Measurements from ENCODE around the gene RETREG2. TPM values are rescaled to one million over a fixed set of nuclear protein-coding genes. Genes with fewer than 3 reads are reported as not detected.

The RETREG2 gene, protein sequence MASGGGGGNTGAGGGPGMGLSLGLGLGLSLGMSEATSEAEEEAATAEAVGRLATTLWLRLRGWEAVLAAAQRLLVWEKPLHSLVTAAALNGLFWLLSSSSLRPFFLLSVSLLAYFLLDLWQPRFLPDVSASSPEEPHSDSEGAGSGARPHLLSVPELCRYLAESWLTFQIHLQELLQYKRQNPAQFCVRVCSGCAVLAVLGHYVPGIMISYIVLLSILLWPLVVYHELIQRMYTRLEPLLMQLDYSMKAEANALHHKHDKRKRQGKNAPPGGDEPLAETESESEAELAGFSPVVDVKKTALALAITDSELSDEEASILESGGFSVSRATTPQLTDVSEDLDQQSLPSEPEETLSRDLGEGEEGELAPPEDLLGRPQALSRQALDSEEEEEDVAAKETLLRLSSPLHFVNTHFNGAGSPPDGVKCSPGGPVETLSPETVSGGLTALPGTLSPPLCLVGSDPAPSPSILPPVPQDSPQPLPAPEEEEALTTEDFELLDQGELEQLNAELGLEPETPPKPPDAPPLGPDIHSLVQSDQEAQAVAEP
- polyA plus RNA-seq (2013, experiment 1 of 2) = 46.4 TPM
- 44.6 TPM for polyA plus RNA-seq (2013, experiment 2 of 2)

DNA sequence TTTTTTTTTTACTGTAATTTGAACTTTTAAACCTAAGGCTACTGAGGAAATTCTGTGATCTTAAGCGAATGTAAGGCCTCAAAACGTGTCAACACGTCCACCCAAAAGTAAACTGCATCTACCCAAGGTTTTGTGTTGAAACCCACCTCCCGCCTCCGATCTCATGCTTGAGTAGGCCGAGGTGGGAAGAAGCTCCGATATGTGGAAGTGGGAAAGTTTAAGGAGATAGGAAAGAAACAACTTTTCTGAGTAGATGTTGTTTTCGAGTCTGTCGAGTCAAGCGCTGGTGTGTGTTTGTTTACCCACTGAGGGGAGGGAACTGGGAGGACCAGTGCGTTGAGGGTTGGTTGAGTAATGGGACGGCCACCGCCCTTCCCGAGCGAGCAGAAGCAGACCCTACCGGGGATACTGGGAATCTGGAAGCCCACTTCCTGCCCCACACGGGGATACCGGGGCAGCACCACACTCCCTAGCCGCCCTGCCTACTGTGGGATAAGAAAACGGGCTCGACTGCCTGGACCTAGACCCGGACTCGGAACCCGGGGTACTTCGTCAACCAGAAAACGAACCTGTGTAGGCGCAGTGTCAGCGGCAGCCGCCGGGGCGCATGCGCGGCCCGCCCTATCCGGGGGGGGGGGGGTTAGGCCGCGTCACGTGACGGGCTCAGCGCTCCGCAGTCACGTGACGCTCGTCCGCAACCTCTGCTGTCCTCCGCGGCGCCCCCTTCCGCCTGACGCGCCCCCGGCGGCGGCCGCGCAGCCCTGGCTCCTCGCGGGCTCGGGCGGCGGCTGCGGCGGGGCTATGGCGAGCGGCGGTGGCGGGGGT, at the start of gene RETREG2:
Gene RETREG2, plus strand, starts transcription at position 724 of the 825 bp plus-strand sequence. Its CDS starts 78 bp downstream, at position 802.
- Histone ChIP-seq H3K9me3 (ENCODE audit: control insufficient read depth, low read length) (no peaks in the 10 kb centered on the region), H3K27me3 (ENCODE audit: control insufficient read depth in 1 of 2, insufficient read depth in 1 of 2, low read length in 2 of 2) (no peaks in the 10 kb centered on the region), H2BK12ac (ENCODE audit: low read length in 2 of 2) (peak within 1 kb of the TSS in 1 of 2 experiments; percentile 97), H3K27ac (ENCODE audit: low read length, poor library complexity, severe bottlenecking) (peak within 1 kb of the TSS; percentile 98), H3K18ac (ENCODE audit: low read depth in 1 of 2, low read length in 2 of 2) (peak within 1 kb of the TSS; percentile 95 to 100), H3K4me3 (ENCODE audit: insufficient read depth in 1 of 2, low read depth in 1 of 2, low read length in 2 of 2) (peak within 1 kb of the TSS; percentile 99), H2BK5ac (ENCODE audit: low read depth, low read length, poor library complexity, severe bottlenecking) (peak within 1 kb of the TSS; percentile 85), H2AFZ (ENCODE audit: low read depth, low read length) (peak within 1 kb of the TSS; percentile 85), H3K4me2 (ENCODE audit: low read length, poor library complexity, severe bottlenecking) (peak within 1 kb of the TSS; percentile 94), H4K8ac (ENCODE audit: low read length) (peak within 1 kb of the TSS; percentile 97), H3K14ac (ENCODE audit: low read length in 2 of 2) (peak within 1 kb of the TSS in 1 of 2 experiments; percentile 100), H3K9ac (ENCODE audit: low read length) (peak within 1 kb of the TSS; percentile 99), H3K79me1 (replicated peaks; ENCODE audit: low read length, poor library complexity, severe bottlenecking) (peaks cover 34% of the 10 kb centered on the region), H2AK5ac (ENCODE audit: low read length, severe bottlenecking) (no peak within 1 kb of the TSS), H3K23ac (ENCODE audit: low read length in 2 of 2) (peak within 1 kb of the TSS in 1 of 2 experiments; percentile 98), H3K4ac (ENCODE audit: low read depth in 1 of 2, low read length in 2 of 2) (peak within 1 kb of the TSS; percentile 91 to 96), H2BK120ac (ENCODE audit: low read depth, low read length) (peak within 1 kb of the TSS; percentile 91), H3K36me3 (ENCODE audit: control insufficient read depth in 1 of 2, insufficient read depth in 2 of 2, low read depth in 1 of 2, low read length in 2 of 2) (peaks cover 46 to 60% of the 10 kb centered on the region in 2 experiments), H4K91ac (ENCODE audit: low read length) (peak within 1 kb of the TSS; percentile 96), H2BK15ac (ENCODE audit: low read depth, poor library complexity, severe bottlenecking) (peak within 1 kb of the TSS; percentile 76), H3K4me1 (ENCODE audit: control insufficient read depth, insufficient read depth, low read depth, low read length) (peaks cover 20% of the 10 kb centered on the region)
- peak; percentile 96 for DNase-seq
- under 1% methylated on average over 49 of the region's 67 CpGs for WGBS

DNA sequence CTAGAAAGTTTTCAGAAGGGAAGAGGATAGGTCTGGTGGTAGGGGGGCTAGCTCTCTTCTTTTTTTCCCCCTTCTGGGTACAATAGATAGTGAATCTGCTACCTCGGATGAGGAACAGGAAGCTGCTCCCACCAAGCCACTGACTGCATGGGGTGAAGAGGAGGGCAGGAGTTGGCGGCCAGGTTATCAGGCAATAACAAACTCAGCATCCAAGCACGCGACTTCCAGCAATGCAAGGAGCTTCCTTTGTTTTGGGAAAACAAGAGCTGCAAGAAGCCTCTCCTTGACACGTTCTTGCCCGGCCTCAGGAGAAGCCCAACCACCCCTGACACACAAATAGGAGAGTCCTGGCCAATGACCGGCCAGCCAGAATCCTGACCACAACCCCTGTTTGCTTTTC, 49.7 kb upstream of the RETREG2 start:
- H3K36me3 ChIP-seq (ENCODE audit: control insufficient read depth in 1 of 2, insufficient read depth in 2 of 2, low read depth in 1 of 2, low read length in 2 of 2) = no peaks in the 10 kb centered on the region
- H3K18ac ChIP-seq (ENCODE audit: low read depth in 1 of 2, low read length in 2 of 2) = no peak overlapping the region
- no peak overlapping the region for H2BK12ac ChIP-seq (ENCODE audit: low read length in 2 of 2)
- no peak overlapping the region for H4K8ac ChIP-seq (ENCODE audit: low read length)
- H2BK5ac ChIP-seq (ENCODE audit: low read depth, low read length, poor library complexity, severe bottlenecking) = no peak overlapping the region
- H2AFZ ChIP-seq (ENCODE audit: low read depth, low read length) = no peak overlapping the region
- no peak overlapping the region for H3K4me2 ChIP-seq (ENCODE audit: low read length, poor library complexity, severe bottlenecking)
- H3K27me3 ChIP-seq (ENCODE audit: control insufficient read depth in 1 of 2, insufficient read depth in 1 of 2, low read length in 2 of 2) = no peaks in the 10 kb centered on the region
- no peak overlapping the region for H3K23ac ChIP-seq (ENCODE audit: low read length in 2 of 2)
- no peak overlapping the region for H3K4ac ChIP-seq (ENCODE audit: low read depth in 1 of 2, low read length in 2 of 2)
- no peak overlapping the region for H2AK5ac ChIP-seq (ENCODE audit: low read length, severe bottlenecking)
- no peak overlapping the region for H3K4me3 ChIP-seq (ENCODE audit: insufficient read depth in 1 of 2, low read depth in 1 of 2, low read length in 2 of 2)
- H2BK120ac ChIP-seq (ENCODE audit: low read depth, low read length) = no peak overlapping the region
- no peak overlapping the region for H4K91ac ChIP-seq (ENCODE audit: low read length)
- H3K79me1 ChIP-seq (replicated peaks; ENCODE audit: low read length, poor library complexity, severe bottlenecking) = peaks cover 3% of the 10 kb centered on the region
- WGBS = 72% methylated on average over 7 of the region's 7 CpGs
- H3K27ac ChIP-seq (ENCODE audit: low read length, poor library complexity, severe bottlenecking) = no peak overlapping the region
- H3K9me3 ChIP-seq (ENCODE audit: control insufficient read depth, low read length) = no peaks in the 10 kb centered on the region
- no peak overlapping the region for H2BK15ac ChIP-seq (ENCODE audit: low read depth, poor library complexity, severe bottlenecking)
- no peak for DNase-seq
- H3K14ac ChIP-seq (ENCODE audit: low read length in 2 of 2) = no peak overlapping the region
- H3K9ac ChIP-seq (ENCODE audit: low read length) = no peak overlapping the region
- peaks cover 11% of the 10 kb centered on the region for H3K4me1 ChIP-seq (ENCODE audit: control insufficient read depth, insufficient read depth, low read depth, low read length)

DNA sequence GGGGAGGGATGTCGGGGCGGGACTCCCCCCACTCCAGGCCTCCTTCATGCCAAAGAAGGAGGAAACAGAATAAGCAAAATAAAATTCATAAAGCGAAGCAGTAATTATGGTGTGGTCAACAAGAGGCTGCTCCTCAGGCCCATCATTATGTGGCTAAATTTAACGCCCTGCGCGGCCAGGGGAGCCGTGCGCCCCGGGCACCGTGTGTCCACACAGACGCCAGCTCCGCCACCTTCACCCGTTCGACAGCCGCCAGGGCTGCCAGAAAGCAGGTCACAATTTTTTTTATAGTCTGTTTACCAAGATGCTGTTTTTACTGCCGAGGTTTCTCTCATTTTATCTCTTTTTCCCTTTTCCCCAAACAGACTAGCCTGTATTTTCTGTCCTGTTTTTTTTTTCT, 48.5 kb upstream of the RETREG2 start:
- Histone ChIP-seq H3K18ac (ENCODE audit: low read depth in 1 of 2, low read length in 2 of 2) (no peak overlapping the region), H3K14ac (ENCODE audit: low read length in 2 of 2) (no peak overlapping the region), H3K9me3 (ENCODE audit: control insufficient read depth, low read length) (no peaks in the 10 kb centered on the region), H2BK12ac (ENCODE audit: low read length in 2 of 2) (no peak overlapping the region), H3K4ac (ENCODE audit: low read depth in 1 of 2, low read length in 2 of 2) (no peak overlapping the region), H2BK15ac (ENCODE audit: low read depth, poor library complexity, severe bottlenecking) (no peak overlapping the region), H4K8ac (ENCODE audit: low read length) (no peak overlapping the region), H3K4me2 (ENCODE audit: low read length, poor library complexity, severe bottlenecking) (no peak overlapping the region), H3K23ac (ENCODE audit: low read length in 2 of 2) (no peak overlapping the region), H2BK120ac (ENCODE audit: low read depth, low read length) (no peak overlapping the region), H3K4me3 (ENCODE audit: insufficient read depth in 1 of 2, low read depth in 1 of 2, low read length in 2 of 2) (no peak overlapping the region), H2BK5ac (ENCODE audit: low read depth, low read length, poor library complexity, severe bottlenecking) (no peak overlapping the region), H3K27me3 (ENCODE audit: control insufficient read depth in 1 of 2, insufficient read depth in 1 of 2, low read length in 2 of 2) (no peaks in the 10 kb centered on the region), H3K79me1 (replicated peaks; ENCODE audit: low read length, poor library complexity, severe bottlenecking) (peaks cover 1% of the 10 kb centered on the region), H3K27ac (ENCODE audit: low read length, poor library complexity, severe bottlenecking) (no peak overlapping the region), H3K36me3 (ENCODE audit: control insufficient read depth in 1 of 2, insufficient read depth in 2 of 2, low read depth in 1 of 2, low read length in 2 of 2) (no peaks in the 10 kb centered on the region), H2AK5ac (ENCODE audit: low read length, severe bottlenecking) (no peak overlapping the region), H2AFZ (ENCODE audit: low read depth, low read length) (no peak overlapping the region), H3K9ac (ENCODE audit: low read length) (no peak overlapping the region), H4K91ac (ENCODE audit: low read length) (peak overlapping the region; percentile 80), H3K4me1 (ENCODE audit: control insufficient read depth, insufficient read depth, low read depth, low read length) (peaks cover 8% of the 10 kb centered on the region)
- 98% methylated on average over 14 of the region's 16 CpGs for WGBS
- DNase-seq = no peak

DNA sequence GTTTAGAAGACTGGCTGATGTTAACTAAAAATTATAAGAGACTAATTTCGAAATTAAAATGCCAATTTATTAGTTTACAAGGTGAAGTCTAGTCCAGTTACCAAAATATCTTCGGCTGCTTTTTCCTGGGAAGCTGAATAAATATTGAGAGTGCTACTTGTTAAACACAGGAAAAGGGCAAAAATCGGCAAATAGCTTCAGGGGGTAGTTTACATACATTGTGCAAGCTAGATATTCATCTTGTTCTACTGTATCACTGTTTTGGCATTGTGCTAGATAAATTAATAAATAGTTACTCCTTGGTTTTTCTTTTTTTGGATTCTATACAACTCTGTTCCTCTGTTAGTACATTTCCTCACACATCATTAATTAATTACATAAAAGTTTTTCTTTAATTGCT, 46.7 kb upstream of the RETREG2 start:
- no peak overlapping the region for H3K14ac ChIP-seq (ENCODE audit: low read length in 2 of 2)
- H3K9ac ChIP-seq (ENCODE audit: low read length) = no peak overlapping the region
- no peak overlapping the region for H3K4me2 ChIP-seq (ENCODE audit: low read length, poor library complexity, severe bottlenecking)
- no peak overlapping the region for H4K91ac ChIP-seq (ENCODE audit: low read length)
- H4K8ac ChIP-seq (ENCODE audit: low read length) = no peak overlapping the region
- no peak overlapping the region for H2AK5ac ChIP-seq (ENCODE audit: low read length, severe bottlenecking)
- H3K4me3 ChIP-seq (ENCODE audit: insufficient read depth in 1 of 2, low read depth in 1 of 2, low read length in 2 of 2) = no peak overlapping the region
- no peak overlapping the region for H2BK120ac ChIP-seq (ENCODE audit: low read depth, low read length)
- no peaks in the 10 kb centered on the region for H3K36me3 ChIP-seq (ENCODE audit: control insufficient read depth in 1 of 2, insufficient read depth in 2 of 2, low read depth in 1 of 2, low read length in 2 of 2)
- H2AFZ ChIP-seq (ENCODE audit: low read depth, low read length) = no peak overlapping the region
- H2BK12ac ChIP-seq (ENCODE audit: low read length in 2 of 2) = no peak overlapping the region
- no peaks in the 10 kb centered on the region for H3K27me3 ChIP-seq (ENCODE audit: control insufficient read depth in 1 of 2, insufficient read depth in 1 of 2, low read length in 2 of 2)
- no peaks in the 10 kb centered on the region for H3K9me3 ChIP-seq (ENCODE audit: control insufficient read depth, low read length)
- no peak overlapping the region for H3K23ac ChIP-seq (ENCODE audit: low read length in 2 of 2)
- WGBS = 97% methylated on average over 3 of the region's 3 CpGs
- H2BK5ac ChIP-seq (ENCODE audit: low read depth, low read length, poor library complexity, severe bottlenecking) = no peak overlapping the region
- no peak overlapping the region for H3K18ac ChIP-seq (ENCODE audit: low read depth in 1 of 2, low read length in 2 of 2)
- no peak overlapping the region for H3K27ac ChIP-seq (ENCODE audit: low read length, poor library complexity, severe bottlenecking)
- H3K4me1 ChIP-seq (ENCODE audit: control insufficient read depth, insufficient read depth, low read depth, low read length) = no peaks in the 10 kb centered on the region
- H2BK15ac ChIP-seq (ENCODE audit: low read depth, poor library complexity, severe bottlenecking) = no peak overlapping the region
- H3K4ac ChIP-seq (ENCODE audit: low read depth in 1 of 2, low read length in 2 of 2) = no peak overlapping the region
- H3K79me1 ChIP-seq (replicated peaks; ENCODE audit: low read length, poor library complexity, severe bottlenecking) = peaks cover 1% of the 10 kb centered on the region
- DNase-seq = no peak

Measured in mesenchymal stem cell (in vitro differentiated cells and primary cell).